Testis (tissue), 3 donors: Measurements from ENCODE around the gene LRRC32. TPM values are rescaled to one million over a fixed set of nuclear protein-coding genes. Genes with fewer than 3 reads are reported as not detected.

ENCODE experiments used
- DNase-seq: peaks from one replicate; pipeline ENCODE4 v3.0.0-alpha.2; 2019
- H3K27ac ChIP-seq, 2 donors: fragments of 200-600 bp; sonication (generic); one replicate each; pipeline ENCODE4 v1.5.1; 2019
- H3K27me3 ChIP-seq: fragments of 200-600 bp; sonication (generic); one replicate; pipeline ENCODE4 v1.5.1; 2019
- H3K36me3 ChIP-seq: fragments of 200-600 bp; sonication (generic); one replicate; pipeline ENCODE4 v1.5.1; 2017; ENCODE audit warnings: low read depth; ENCODE audit errors: missing control alignments
- H3K4me1 ChIP-seq: fragments of 200-600 bp; sonication (generic); one replicate; pipeline ENCODE4 v1.5.1; 2019
- H3K4me3 ChIP-seq, 2 donors: fragments of 200-600 bp; sonication (generic); one replicate each; pipeline ENCODE4 v1.5.1; 2017 to 2019
- H3K9me3 ChIP-seq: fragments of 200-600 bp; sonication (generic); one replicate; pipeline ENCODE4 v1.5.1; 2017
- POLR2A ChIP-seq: fragments of 450-650 bp; IDR thresholded peaks from one replicate; pipeline ENCODE4 v1.6.1; 2017; ENCODE audit warnings: antibody characterized with exemption, mild to moderate bottlenecking, moderate library complexity
- WGBS, 2 donors: methylation state at CpG; one replicate each; pipeline ENCODE4 v1.1.5; 2018; 5-methylcytosine and 5-hydroxymethylcytosine counted together
- intact Hi-C: fragments of 100-400 bp; cut with DNase I; formaldehyde crosslinking; loops from one replicate; pipeline ENCODE4 v1.15.1; 2023; ENCODE audit warnings: low total_unique reads
- polyA plus RNA-seq: library from polyadenylated mRNA; stranded (reverse); fragments of 350-450 nt; fragmentation: Illumina TruSeq; extraction: RNeasy Lipid Tissue Mini Kit (QIAGEN cat#74804); gene quantifications from one replicate; pipeline ENCODE4 v1.2.3, GENCODE V29; 2014; ENCODE audit warnings: low read depth, low replicate concordance; ENCODE audit not compliant: insufficient read depth
- total RNA-seq, 2 donors: library from RNA; depleted of rRNA; stranded (reverse); fragments of >200 nt; gene quantifications; one replicate each; pipeline ENCODE4 v1.2.3, GENCODE V29; 2016
- TF ChIP-seq, protein P1 (sequence below), 3 experiments: fragments of 450-650 bp in 2 of 3; fragments of 200-600 bp in 1 of 3; sonication (generic) in 1 of 3; IDR thresholded peaks; one replicate each; pipeline ENCODE4 v1.5.1; 2016 to 2019; ENCODE audit warnings: antibody characterized with exemption in 3 of 3, mild to moderate bottlenecking in 2 of 3, moderate library complexity in 1 of 3

The LRRC32 gene
- total and polyA plus RNA-seq, 3 donors from 2014 or later: 6.5 to 20.5 (median 9.1) TPM

DNA sequence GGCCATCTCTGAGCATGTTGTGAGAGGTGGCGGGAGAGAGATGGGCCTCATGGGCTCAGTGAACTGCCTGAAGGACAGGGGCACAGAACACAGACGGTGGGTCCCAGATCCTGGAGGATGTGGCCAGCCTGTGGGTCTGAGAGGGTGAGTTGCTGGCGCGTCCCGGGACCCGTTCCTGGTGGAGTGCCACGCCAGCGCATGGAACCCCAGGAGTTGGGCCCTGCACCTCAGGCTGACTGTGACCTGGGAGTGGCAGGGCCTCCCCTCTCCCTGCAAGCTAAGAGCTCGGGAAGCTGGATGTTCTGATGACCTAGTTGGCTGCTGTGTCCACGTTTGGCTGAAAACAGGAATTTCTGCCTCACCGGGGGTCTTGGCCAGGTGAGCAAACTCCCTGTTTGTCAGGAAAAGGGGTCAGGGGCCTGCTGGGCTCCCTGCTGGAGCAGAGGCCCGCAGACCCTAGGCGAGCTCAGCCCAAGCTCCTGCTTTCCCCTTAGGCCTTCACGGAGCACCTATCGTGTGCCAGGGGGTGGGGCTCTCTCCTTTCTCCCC lies 15.0 kb downstream of the LRRC32 start:
- intact Hi-C loops: no loop called here
- Histone ChIP-seq H3K36me3 (no peaks in the 10 kb centered on the region), H3K27ac (no peak overlapping the region), H3K4me3 (no peak overlapping the region), H3K9me3 (no peaks in the 10 kb centered on the region), H3K27me3 (no peaks in the 10 kb centered on the region), H3K4me1 (peaks cover 18% of the 10 kb centered on the region)
- TF ChIP-seq POLR2A: no peak
- TF ChIP-seq, protein P1, sequence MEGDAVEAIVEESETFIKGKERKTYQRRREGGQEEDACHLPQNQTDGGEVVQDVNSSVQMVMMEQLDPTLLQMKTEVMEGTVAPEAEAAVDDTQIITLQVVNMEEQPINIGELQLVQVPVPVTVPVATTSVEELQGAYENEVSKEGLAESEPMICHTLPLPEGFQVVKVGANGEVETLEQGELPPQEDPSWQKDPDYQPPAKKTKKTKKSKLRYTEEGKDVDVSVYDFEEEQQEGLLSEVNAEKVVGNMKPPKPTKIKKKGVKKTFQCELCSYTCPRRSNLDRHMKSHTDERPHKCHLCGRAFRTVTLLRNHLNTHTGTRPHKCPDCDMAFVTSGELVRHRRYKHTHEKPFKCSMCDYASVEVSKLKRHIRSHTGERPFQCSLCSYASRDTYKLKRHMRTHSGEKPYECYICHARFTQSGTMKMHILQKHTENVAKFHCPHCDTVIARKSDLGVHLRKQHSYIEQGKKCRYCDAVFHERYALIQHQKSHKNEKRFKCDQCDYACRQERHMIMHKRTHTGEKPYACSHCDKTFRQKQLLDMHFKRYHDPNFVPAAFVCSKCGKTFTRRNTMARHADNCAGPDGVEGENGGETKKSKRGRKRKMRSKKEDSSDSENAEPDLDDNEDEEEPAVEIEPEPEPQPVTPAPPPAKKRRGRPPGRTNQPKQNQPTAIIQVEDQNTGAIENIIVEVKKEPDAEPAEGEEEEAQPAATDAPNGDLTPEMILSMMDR (IDR thresholded peaks at IDR 0.05): no peak
- WGBS, 2 donors: 82% methylated on average over 5 to 15 of the region's 15 CpGs
- no peak for DNase-seq

DNA sequence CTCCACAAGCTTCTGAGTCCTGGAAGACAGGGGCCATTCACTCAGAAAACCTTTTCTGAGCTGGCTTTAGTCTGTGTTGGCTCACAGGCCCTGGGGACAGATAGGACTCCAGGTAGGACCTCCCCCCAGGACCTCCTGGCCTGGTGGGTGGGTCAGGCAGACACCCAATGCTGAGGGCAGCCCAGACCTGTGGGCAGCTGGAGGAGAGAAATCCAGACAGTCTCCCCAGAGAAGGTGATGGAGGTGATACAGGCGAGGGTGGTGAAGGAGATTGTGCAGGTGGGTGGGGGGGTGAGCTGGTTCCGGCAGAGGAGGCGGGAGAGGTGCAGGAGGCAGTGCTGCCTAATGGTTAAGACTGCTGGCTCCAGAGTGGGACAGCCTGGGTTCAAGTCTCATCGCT lies 15.6 kb downstream of the LRRC32 start:
- intact Hi-C loops: no loop called here
- Histone ChIP-seq H3K27me3 (no peaks in the 10 kb centered on the region), H3K4me1 (peaks cover 18% of the 10 kb centered on the region), H3K4me3 (no peak overlapping the region), H3K36me3 (no peaks in the 10 kb centered on the region), H3K27ac (peak overlapping the region in 1 of 2 donors; percentile 29), H3K9me3 (no peaks in the 10 kb centered on the region)
- WGBS, 2 donors: 92 to 100% methylated on average over 2 to 4 of the region's 4 CpGs
- no peak for DNase-seq
- TF ChIP-seq POLR2A: no peak
- TF ChIP-seq, protein P1 (IDR thresholded peaks at IDR 0.05): no peak

DNA sequence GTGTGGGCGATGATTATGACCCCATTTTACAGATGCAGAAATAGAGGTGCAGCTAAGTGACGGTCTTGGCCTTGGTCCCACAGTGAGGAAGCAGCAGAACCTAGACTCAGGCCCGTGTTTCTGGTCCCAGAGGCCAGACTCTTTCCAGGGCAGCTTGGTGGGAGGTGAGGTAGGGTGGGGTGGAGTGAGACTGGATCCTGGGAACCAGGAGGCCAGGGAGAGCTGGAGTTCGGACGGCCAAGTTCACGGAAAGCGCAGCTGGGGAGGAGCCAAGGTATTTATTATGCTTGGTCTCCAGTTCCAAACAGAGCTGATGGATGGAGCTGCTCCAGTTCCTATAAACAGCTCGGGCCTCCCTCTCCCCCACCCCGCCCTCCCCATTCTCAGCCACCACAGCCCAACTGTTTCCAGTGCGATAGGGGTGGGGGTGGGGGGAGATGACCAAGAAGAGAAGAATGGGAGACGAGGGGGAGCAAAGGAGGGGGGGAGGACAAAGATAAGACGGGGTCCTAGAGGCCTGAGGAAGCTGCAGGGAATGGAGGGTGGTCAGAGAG lies 16.2 kb downstream of the LRRC32 start:
- Histone ChIP-seq H3K9me3 (no peaks in the 10 kb centered on the region), H3K27me3 (no peaks in the 10 kb centered on the region), H3K4me3 (no peak overlapping the region), H3K36me3 (no peaks in the 10 kb centered on the region), H3K4me1 (peaks cover 18% of the 10 kb centered on the region), H3K27ac (peak overlapping the region in 1 of 2 donors; percentile 29)
- peak; percentile 78 for DNase-seq
- 39 to 54% methylated on average over 9 to 12 of the region's 12 CpGs for whole genome bisulfite sequencing, 2 donors
- TF ChIP-seq, protein P1 (IDR thresholded peaks at IDR 0.05): no peak
- TF ChIP-seq POLR2A: no peak
- intact Hi-C loops: no loop called here

- H3K36me3 ChIP-seq: no peaks in the 10 kb centered on the region
- TF ChIP-seq, protein P1 (IDR thresholded peaks at IDR 0.05): no peak
- TF ChIP-seq POLR2A: no peak
- no peak overlapping the region for H3K4me3 ChIP-seq
- H3K27me3 ChIP-seq: no peaks in the 10 kb centered on the region
- peak; percentile 41 for DNase-seq
- 50 to 60% methylated on average over 7 to 10 of the region's 10 CpGs for WGBS, 2 donors
- intact Hi-C loops: no loop called here
- H3K4me1 ChIP-seq: peaks cover 18% of the 10 kb centered on the region
- H3K9me3 ChIP-seq: no peaks in the 10 kb centered on the region
- H3K27ac ChIP-seq: peak overlapping the region in 1 of 2 donors; percentile 29
These were observed 16.8 kb downstream of the LRRC32 start for GRCh38 chr11:76653674-76654284.
